Measurements from ENCODE around the gene BTRC.
"Not testable (repeated sequence)": the region's sequence is repeated elsewhere in the genome, so short reads cannot be mapped to it uniquely, and the experiment has no call there.

Gene BTRC

DNA sequence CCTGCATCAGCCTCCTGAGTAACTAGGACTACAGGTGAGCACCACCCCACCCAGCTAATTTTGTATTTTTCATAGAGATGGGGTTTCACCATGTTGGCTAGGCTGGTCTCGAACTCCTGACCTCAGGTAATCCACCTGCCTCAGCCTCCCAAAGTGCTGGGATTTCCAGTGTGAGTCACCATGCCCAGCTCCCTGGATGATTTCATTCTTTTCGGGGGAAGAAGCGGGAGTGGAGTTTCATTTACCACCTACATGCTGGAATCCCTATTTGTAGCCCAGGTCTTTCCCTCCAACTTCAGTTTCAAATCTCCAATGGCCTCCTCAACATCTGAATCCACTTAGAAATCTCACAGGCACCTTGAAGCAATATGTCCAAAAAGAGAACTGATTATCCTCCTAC, 2.9 kb upstream of the BTRC start:
- DNase-seq, result no peak

DNA sequence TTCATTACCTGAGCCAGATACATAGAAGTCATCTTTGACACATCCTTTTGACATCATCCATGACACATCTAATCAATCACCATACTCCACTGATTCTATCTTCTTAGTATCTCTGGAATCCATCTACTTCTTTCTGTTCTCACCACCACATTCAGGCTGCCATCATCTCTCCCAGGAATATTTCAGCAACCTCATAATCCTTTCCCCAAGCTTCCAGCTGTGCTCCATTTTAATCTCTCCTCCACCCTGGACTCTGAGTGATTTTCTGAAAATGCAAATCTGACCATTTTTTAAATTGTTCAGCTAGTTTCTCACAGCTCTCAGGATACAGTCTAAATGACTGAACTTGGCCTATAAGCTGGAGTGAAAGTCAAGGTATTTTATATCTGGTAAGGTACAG, 2.5 kb upstream of the BTRC start:
- no peak for DNase-seq

DNA sequence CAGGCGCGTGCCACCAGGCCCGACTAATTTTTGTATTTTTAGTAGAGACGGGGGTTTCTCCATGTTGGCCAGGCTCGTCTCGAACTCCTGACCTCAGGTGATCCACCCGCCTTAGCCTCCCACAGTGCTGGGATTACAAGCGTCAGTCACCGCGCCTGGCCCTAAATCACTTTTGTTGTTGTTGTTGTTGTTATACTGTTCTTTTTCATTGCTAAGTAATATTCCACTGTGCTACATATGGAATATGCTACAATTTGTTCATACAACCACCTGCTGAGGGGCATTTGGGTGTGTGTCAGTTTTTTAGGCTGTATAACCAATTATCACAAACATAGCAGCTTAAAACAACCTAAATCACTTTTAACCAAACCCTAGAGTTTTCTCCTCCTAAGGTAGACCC, 1.1 kb upstream of the BTRC start:
- DNase-seq, result not testable (repeated sequence)

DNA sequence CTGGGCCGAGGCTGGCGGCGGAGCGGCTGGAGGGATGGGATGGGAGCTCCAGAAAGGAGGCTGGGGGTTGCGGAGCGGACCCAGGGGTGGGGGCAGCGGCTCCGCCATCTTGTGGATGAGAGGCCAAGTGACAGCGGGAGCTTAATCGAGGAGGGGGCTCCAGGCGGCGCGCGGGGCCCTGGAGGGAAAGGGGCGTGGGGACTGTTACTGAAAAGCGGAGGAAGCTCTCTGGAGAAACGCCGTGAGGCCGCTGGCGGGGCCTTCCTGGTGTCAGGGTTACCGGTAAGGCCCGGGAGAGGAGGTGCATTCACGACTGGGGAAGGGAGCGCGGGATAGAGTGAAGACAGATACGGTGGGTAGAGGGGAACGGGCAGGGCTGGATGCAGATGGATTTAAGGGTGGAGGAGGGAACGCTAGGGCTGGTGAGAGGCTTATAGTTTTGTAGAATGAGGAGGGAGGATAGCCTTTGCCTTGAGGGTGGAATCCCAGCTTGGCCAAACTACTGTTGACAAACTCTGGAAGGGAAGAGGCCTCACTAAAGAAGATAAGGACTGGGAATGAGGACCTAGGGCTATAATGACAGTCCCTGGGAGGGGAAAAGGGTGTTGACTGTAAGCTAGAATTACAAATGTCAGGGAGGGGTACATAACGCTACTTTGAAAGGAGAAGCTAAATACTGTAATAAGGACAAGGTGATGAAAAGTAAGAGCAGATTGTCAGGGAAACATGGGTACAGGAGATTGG, 535 bp downstream of the BTRC start:
- DNase-seq, result peak; percentile 19

DNA sequence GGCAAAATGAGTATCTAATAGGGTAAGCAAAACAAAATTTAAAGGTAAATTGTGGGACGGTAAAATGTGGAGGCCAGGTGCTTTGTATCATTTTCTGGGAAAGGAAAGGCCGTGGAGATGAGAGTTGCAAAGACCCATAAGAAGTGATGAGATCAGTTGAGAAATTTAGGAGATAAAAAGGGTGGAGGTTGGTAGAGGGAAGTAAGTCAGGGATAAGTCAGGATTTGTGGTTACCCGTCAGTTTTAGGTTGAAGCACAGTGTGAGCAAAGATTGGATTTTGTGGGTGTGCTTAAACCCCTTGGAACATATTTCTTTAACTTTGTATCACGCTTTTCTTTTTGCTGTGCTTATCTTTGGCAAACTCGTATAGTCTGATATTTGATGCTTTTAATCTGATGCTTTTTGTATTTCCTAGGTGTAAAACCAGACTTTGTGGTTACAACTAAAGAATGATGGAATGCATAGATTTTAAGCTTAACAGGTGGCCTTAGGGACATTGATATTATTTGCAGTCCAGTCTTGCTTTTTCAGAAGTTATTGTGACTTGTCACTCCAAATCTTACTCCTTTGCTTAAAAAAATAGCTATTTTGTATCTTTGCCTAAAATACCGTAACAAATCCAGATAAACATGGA, 1.2 kb downstream of the BTRC start:
- DNase-seq, result no peak

DNA sequence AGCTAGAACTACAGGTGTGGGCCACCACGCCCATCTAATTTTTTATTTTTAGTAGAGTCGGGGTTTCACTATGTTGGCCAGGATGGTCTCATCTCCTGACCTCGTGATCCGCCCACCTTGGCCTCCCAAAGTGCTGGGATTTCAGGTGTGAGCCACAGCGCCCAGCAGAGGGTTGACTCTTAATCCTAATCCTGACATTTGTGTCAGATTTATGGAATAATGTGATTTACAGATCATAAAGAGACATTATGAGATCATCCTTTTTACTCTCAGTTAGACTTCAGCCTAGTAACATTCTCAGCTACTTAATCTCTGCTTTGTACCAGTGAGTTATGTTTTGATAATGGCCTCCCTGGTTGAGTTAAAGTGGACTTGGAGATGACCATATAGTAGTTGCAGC, 2.2 kb downstream of the BTRC start:
- DNase-seq, result no peak

DNA sequence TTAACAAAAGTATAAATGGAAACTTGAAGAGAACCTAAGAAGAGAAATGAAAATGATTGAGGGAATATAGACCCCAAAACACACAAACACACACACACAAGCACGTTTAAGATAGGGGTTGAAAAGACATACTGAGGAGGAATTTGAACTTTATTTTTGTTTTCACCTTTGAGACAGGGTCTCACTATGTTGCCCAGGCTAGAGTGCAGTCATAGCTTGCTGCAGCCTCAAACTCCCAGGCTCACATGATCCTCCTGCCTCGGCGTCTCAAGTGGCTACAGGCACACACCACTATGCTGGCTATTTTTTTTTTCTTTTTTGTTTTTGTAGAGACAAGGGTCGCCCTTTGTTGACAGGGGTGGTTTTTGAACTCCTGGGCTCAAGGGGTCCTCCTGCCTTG, 4.0 kb downstream of the BTRC start:
- DNase-seq, result no peak

DNA sequence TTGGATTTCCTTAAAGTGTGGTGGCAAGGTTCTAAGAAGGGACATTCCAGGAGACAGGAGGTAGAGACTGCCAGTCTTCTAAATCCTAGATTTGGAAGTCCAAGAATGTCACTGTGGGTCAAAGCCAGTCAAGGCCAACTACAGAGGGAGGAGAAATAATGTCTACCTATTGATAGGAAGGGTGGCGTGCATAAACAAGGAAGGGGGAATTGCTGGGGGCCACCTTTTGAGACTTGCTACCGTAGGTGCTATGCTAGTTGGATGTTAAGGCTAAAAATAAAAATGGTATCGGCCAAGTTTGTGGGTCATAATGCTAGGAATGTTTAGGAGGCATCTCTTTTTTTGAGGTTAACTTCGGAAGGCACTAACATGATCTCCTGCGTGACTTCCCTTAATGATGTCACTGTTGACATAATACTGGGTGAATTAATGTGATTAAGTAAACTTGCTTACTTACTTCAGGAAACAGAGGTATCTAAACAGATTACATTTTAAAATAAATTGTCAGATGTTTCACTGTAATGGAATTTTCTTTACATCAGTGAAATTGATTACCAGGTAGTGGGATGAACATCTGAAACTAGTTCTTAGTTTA, 4.8 kb downstream of the BTRC start:
- DNase-seq, result no peak

DNA sequence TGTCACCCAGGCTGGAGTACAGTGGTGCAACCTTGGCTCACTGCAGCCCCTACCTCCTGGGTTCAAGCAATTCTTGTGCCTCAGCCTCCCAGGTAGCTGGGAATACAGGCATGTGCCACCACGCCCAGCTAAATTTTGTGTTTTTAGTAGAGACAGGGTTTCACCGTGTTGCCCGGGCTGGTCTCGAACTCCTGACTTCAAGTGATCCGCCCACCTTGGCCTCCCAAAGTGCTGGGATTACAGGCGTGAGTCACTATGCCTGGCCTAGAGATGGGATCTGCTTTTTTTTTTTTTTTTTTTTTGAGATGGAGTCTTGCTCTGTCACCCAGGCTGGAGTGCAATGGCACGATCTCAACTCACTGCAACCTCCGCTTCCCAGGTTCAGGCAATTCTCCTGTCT, 6.1 kb downstream of the BTRC start:
- not testable (repeated sequence) for DNase-seq

DNA sequence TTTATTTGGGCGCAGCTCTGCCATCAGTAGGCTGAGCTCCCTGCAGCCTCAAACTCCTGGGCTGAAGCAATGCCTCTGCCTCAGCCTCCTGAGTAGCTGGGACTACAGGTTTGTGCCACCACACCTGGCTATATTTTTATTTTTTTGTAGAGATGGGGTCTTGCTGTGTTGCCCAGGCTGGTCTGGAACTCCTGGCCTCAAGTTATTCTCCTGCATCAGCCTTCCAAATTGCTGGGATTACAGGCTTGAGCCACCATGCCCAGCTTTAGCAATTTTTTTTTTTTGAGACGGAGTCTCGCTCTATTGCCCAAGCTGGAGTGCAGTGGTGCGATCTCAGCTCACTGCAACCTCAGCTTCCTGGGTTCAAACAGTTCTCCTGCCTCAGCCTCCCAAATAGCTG, 6.9 kb downstream of the BTRC start:
- not testable (repeated sequence) for DNase-seq

DNA sequence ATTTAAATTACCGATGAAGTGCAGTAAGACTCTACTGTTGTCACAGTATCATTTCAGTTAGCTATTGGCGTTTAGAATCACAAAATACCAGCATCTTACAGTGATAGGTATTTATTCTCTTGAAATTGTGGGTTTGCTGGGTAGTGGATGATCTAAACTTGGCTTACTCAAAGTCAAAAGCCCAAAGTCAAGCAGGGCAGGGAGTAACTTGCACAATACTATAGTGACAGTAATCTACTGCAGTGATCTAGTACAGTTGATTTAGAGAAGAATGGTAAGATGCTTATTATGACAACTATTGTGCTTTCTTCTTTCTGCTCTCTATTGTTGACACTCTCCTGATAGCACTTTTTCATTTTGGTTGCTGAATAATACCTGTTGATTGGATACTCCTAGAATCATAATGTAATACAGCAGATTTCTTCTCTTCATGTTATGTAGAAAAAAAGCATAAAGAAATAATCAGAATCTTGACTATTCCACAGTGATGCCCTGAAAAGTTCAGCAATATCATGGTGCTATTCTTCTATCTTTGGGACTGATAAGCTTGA, 10.0 kb downstream of the BTRC start:
- DNase-seq, result no peak

DNA sequence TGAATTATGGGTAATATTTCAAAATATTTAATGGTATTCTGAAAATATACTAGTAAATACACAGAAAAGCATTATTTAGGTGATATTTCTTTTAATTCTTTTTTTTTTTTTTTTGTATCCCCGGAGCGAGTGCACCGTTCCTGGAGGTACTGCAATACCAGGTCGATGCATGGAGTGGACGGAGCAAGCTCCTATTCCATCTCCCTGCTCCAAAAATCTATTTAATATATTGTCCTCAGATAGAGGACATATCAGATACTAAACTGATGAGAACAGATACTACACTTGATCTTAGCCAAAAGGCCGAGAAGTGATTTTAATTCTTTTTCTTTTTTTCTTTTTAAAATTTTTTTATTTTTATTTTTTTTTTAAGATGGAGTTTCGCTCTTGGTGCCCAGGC, 10.8 kb downstream of the BTRC start:
- no peak for DNase-seq

DNA sequence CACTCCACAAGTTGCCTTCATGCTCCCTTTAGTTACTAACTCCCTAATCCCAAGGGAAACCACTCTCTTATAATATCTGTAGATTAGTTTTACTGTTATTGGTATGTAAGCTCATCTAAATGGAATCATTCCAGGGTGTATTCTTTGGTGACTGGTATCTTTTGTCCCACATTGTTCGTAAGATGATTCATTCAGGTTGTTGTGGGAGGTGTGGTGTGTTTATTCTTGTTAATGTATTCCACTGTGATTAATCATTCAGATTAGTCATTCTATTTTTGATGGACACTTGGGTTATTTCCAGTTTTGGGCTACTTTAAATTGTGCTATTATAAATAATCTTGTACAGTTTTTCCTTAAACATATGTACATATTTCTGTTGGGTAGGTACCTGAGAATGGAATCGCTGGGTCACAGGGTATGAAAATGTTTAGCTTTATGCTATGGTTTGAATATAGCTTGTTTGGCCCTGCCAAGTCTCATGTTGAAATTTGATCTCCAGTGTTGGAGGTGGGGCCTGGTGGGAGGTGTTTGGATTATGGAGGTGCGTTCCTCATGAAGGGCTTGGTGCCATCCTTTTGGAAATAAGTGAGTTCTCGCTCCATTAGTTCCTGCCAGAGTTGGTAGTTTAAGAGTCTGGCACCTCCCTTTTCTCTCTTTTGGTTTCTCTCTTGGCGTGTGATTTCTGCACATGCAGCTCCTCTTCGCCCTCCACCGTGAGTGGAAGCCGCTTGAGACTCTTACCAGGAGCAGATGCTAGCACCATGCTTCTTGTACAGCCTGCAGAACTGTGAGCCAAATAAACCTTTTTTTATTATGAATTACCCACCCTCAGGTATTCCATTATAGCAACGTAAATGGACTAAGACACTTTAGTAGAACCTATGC, 13.8 kb downstream of the BTRC start:
- no peak for DNase-seq

DNA sequence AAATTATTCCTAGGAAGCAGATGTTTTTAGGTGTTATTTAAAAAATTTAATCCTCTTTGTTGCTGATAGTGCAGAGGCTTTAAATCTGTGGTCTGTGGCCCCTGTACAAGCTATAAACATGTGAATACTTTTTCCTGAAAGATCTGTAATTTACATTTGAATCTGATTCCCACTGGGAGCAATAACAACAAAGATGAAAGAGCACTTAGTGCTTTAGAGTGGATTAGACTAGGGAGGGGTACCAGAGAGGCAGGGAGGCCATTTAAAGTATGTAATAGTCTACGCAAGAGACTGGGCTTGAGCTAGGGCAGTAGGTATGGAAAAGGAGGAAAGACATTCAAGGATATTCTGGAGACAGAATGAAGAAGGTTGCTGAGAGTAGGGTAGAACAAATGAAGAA, 19.1 kb downstream of the BTRC start:
- DNase-seq, result no peak

DNA sequence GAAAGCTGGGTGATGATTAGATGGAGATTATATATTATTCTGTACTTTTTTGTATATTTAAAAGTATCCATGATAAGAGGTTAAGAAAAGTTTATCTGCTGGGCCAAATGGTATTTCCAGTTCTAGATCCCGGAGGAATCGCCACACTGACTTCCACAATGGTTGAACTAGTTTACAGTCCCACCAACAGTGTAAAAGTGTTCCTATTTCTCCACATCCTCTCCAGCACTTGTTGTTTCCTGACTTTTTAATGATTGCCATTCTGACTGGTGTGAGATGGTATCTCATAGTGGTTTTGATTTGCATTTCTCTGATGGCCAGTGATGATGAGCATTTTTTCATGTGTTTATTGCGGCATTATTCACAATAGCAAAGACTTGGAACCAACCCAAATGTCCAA, 20.0 kb downstream of the BTRC start:
- DNase-seq, result not testable (repeated sequence)

DNA sequence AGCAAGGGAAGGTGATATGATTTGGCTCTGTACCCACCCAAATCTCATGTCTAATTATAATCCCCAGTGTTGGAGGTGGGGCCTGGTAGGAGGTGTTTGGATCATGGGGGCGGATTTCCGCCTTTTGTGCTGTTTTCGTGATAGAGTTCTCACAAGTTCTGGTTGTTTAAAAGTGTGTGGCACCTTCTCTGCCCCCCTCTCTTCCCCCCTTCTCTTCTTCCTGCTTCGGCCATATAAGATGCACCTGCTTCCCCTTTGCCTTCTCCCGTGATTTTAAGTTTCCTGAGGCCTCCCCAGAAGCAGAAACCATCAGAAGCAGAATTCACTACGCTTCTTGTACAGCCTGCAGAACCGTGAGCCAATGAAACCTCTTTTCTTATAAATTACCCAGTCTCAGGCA, 21.1 kb downstream of the BTRC start:
- no peak for DNase-seq

DNA sequence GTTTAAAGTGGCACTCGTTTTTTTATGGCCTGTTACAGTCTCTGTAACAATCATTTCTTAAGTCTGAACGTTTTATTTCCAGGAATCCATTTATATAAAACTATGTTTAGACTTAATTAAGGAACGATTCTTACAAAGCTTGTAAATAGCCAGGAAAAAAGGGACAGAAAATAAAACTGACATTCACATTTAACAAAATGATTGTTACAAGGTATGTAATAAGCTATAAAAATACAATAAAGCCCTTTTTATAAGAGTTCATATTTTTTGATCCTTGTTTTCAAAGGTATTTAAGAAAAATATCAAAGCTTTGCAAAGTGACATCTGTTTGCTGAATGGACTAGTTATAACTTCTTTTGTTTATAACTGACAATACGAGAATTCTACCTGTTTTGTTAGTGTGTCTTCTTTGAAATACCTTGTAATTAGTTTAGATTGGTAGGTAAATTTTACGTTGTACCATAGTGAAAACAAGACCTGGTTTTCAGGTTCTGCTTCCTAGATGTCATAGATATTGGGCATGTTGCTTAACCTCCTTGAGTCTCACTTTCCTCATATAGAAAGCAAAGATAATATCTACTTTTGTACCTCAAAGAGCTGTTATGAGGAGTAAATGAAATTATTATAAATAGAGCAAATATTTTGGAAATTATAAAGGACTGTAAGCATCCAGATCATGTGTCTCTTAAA, 25.8 kb downstream of the BTRC start:
- no peak for DNase-seq

DNA sequence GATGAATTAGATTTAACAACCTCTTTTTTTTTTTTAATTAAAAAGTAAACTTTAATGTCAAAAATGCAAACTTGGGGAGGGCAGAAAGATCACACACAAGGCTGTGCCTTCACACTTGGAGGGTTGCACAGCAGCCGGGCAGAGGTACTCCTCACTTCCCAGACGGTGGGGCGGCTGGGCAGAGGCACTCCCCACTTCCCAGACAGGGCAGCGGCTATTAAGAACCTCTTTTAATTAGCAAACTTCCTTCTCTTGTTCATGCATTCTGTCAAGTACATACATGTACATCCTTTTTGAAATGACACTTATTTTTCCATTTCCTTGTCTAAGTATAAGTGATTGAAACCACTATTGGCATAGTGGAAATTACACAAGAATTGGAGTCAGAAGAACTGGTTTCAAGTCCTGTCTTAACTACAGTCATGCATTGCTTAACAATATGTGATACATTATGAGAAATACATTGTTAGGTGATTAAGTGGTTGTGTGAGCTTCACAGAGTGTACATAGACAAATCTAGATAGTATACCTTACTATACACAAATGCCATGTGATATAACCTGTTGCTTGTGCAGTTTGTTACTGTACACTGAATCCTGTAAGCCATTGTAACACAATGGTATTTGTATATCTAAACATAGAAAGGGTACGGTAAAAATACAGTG, 26.5 kb downstream of the BTRC start:
- no peak for DNase-seq

DNA sequence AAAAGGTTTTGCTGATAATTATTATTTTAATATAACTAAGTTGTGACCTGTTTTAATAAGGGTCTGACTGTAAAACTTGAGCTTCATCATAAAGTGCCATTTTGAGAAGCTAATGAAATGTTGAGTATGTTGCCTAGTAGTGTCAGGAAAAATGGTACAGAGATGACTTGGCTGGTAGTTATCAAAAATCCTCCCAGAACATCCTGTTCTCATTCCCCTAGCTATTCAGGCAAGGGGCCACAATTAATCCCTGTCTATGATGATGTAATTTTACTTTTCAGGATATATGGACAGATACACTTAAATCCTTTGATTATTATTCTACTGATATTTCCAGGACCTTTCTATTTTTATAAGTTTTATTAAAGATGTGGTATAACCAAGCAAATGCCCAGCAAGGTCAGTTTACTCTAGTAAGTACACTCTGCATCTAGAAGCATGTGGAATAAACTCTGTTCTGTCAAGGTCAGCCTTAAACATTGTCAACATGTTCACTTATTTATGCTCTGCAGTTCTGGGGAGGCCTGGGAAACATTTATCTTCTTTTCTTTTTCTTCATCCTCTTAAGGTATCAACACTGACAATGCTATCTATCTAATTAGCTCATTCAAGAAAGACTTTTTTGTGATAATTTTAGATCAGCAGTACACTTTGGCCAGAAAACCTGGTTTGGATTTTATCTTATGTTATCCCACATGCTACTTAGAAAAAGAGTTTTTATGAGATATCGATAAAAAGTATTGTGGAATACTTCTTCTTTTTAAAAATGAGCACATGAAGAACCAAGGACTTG, 32.1 kb downstream of the BTRC start:
- DNase-seq, result no peak

DNA sequence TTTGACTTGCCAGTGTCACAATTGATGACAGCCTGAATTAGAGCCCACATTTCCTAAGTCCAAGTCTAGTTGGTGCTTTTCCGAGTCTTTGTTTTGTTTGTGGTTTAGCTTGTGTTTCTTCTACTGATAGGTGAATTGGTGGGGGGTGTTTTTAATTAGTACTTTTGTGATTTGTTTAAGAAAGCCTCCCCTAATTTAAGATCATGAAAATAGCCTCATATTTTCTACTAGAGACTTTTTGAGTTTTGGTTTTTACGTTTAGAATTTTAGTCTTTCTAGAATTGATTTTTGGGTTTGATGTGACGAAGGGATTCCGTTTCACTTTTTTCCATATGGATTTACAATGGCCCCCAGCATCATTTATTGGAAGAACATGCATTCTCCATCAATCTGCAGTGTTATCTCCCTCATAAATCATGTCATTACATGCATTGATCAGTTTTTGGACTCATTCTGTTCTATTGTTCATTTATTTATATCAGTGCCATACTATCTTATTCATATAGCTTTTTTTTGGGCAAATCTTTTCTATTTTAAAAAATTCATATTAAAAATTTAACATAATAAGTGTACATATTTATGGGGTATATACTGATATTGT, 32.8 kb downstream of the BTRC start:
- DNase-seq, result no peak
